Adrenal gland (tissue), 5 donors: ENCODE data around the gene MOGAT3.

Experiments
- POLR2A ChIP-seq, 2 donors: fragments of 450-650 bp; IDR thresholded peaks; one replicate each; pipeline ENCODE4 v1.6.1; 2017; ENCODE audit warnings: antibody characterized with exemption in 2 of 2, mild to moderate bottlenecking in 2 of 2, moderate library complexity in 1 of 2
- TF ChIP-seq, protein P1 (sequence below), 6 experiments: fragments of 450-650 bp in 4 of 6; fragments of 200-600 bp in 2 of 6; sonication (generic) in 1 of 6; IDR thresholded peaks; 1 replicate in 5 of 6; 2 replicates in 1 of 6; pipeline versions ENCODE4 v1.5.1 to v1.8.0; 2016 to 2021; ENCODE audit warnings: antibody characterized with exemption in 6 of 6, mild to moderate bottlenecking in 2 of 6, moderate library complexity in 1 of 6
- donor health status: DM: no; HTN: no; CAD: no.

DNA sequence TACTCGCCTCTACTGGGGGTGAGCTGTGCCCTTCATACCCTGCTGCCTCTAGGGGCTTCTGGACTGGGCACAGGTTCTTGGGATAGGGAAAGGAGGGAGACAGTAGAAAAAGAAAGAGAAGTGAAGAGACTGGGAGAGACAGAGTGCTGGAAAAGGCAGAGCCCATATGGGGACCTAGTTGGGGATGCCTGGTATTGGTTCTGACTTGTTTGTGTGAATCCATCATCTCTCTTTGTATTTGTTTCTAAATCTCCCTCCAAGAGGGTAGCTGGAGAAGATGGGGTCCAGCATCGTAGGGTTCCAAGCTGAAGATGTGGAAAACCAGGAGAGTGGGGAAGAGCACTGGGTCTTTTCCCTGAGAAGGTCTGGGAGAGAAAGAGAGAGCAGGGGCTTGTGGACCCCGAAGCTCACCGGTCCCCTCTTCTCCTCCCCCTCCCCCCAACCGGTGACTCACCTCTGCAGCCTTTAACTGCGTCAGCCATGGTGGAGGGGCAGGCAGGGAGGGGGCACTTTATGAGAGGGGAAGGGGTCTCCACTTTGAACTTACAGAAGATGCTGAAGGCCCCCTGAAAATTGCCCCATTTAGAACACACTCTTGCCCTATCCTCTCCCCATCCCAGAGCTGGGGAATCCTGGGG is 32.3 kb downstream of the MOGAT3 start:
- TF ChIP-seq, protein P1, sequence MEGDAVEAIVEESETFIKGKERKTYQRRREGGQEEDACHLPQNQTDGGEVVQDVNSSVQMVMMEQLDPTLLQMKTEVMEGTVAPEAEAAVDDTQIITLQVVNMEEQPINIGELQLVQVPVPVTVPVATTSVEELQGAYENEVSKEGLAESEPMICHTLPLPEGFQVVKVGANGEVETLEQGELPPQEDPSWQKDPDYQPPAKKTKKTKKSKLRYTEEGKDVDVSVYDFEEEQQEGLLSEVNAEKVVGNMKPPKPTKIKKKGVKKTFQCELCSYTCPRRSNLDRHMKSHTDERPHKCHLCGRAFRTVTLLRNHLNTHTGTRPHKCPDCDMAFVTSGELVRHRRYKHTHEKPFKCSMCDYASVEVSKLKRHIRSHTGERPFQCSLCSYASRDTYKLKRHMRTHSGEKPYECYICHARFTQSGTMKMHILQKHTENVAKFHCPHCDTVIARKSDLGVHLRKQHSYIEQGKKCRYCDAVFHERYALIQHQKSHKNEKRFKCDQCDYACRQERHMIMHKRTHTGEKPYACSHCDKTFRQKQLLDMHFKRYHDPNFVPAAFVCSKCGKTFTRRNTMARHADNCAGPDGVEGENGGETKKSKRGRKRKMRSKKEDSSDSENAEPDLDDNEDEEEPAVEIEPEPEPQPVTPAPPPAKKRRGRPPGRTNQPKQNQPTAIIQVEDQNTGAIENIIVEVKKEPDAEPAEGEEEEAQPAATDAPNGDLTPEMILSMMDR (IDR thresholded peaks at IDR 0.05), result no peak
- TF ChIP-seq POLR2A (IDR thresholded peaks at IDR 0.05), result no peak
